CD4-positive, CD25-positive, alpha-beta regulatory T cell (primary cell): Measurements from ENCODE around the gene CD244. TPM values are rescaled to one million over a fixed set of nuclear protein-coding genes. Genes with fewer than 3 reads are reported as not detected.

Source experiments
- ATAC-seq, 2 donors: fragments of 150-1000 bp; cut with Tn5 transposase; one replicate each; pipeline ENCODE4 v1.10.0; 2021; ENCODE audit warnings: low read depth in 2 of 2, moderate number of reproducible peaks in 2 of 2, moderate library complexity in 1 of 2
- DNase-seq, 3 donors: peaks; one replicate each; pipeline versions ENCODE4 v3.0.0 to v3.0.0-alpha.2; 2012 to 2022; ENCODE audit warnings: mixed read lengths in 1 of 3
- H3K27ac ChIP-seq: one replicate; pipeline ENCODE4 v1.7.0; 2013; ENCODE audit warnings: mild to moderate bottlenecking, low read length; ENCODE audit not compliant: insufficient read depth, poor library complexity, severe bottlenecking
- H3K27me3 ChIP-seq: one replicate; pipeline ENCODE4 v1.7.0; 2013; ENCODE audit warnings: low read length; ENCODE audit not compliant: control insufficient read depth, insufficient read depth
- H3K36me3 ChIP-seq: one replicate; pipeline ENCODE4 v1.7.0; 2013; ENCODE audit warnings: mild to moderate bottlenecking, low read length, moderate library complexity; ENCODE audit not compliant: control insufficient read depth, insufficient read depth
- H3K4me1 ChIP-seq: 2 replicates; pipeline ENCODE4 v1.7.0; 2013; ENCODE audit warnings: mild to moderate bottlenecking, low read length; ENCODE audit not compliant: insufficient read depth, control insufficient read depth, poor library complexity, severe bottlenecking
- H3K4me3 ChIP-seq: one replicate; pipeline ENCODE4 v1.7.0; 2013; ENCODE audit warnings: low read depth, mild to moderate bottlenecking, low read length, moderate library complexity
- H3K9me3 ChIP-seq, 2 experiments: 1 replicate in 1 of 2; 2 replicates in 1 of 2; pipeline ENCODE4 v1.7.0; 2013; ENCODE audit warnings: low read length in 2 of 2, mild to moderate bottlenecking in 1 of 2, moderate library complexity in 1 of 2; ENCODE audit not compliant: control insufficient read depth in 2 of 2
- H3K27ac Mint-ChIP-seq, 3 donors: one replicate each; pipeline ENCODE4 v1.8.0; 2020 to 2022; ENCODE audit warnings: mild to moderate bottlenecking in 3 of 3, mixed read lengths in 3 of 3, moderate library complexity in 2 of 3
- H3K27me3 Mint-ChIP-seq: one replicate; pipeline ENCODE4 v1.8.0; 2022; ENCODE audit warnings: mild to moderate bottlenecking, mixed read lengths
- H3K36me3 Mint-ChIP-seq: one replicate; pipeline ENCODE4 v1.8.0; 2020; ENCODE audit warnings: mixed read lengths
- H3K4me1 Mint-ChIP-seq, 4 donors: one replicate each; pipeline ENCODE4 v1.8.0; 2020 to 2022; ENCODE audit warnings: mixed read lengths in 4 of 4, mild to moderate bottlenecking in 1 of 4
- H3K4me3 Mint-ChIP-seq, 4 donors: one replicate each; pipeline ENCODE4 v1.8.0; 2020 to 2022; ENCODE audit warnings: mild to moderate bottlenecking in 4 of 4, mixed read lengths in 4 of 4, moderate library complexity in 3 of 4
- H3K9me3 Mint-ChIP-seq, 7 donors: one replicate each; pipeline ENCODE4 v1.8.0; 2020 to 2022; ENCODE audit warnings: mixed read lengths in 7 of 7, mild to moderate bottlenecking in 3 of 7, moderate library complexity in 2 of 7
- polyA plus RNA-seq, 4 donors: library from polyadenylated mRNA; unstranded; fragments of 300-500 nt; fragmentation: Illumina TruSeq; gene quantifications; one replicate each; pipeline ENCODE4 v1.2.3, GENCODE V29; 2021
- total RNA-seq: library from RNA; stranded (reverse); gene quantifications from one replicate; pipeline ENCODE4 v1.2.3, GENCODE V29; 2022

The CD244 gene
- total and polyA plus RNA-seq, 5 donors from 2014 or later, result 0.26 to 0.63 (median 0.47) TPM

- no peak overlapping the region for H3K4me3 ChIP-seq
- DNase-seq, result peak; percentile 20 to 72 (median 61)
- Mint-ChIP-seq H3K4me3 (peak overlapping the region in 1 of 4 donors; percentile 54), H3K27ac (peak overlapping the region in 2 of 3 donors; percentile 76), H3K9me3 (no peaks in the 10 kb centered on the region), H3K27me3 (no peaks in the 10 kb centered on the region), H3K4me1 (peaks cover 10 to 70% (median 54%) of the 10 kb centered on the region in 4 donors), H3K36me3 (no peaks in the 10 kb centered on the region)
- H3K27me3 ChIP-seq, result no peaks in the 10 kb centered on the region
- no peaks in the 10 kb centered on the region for H3K36me3 ChIP-seq
- no peak overlapping the region for H3K27ac ChIP-seq
- ATAC-seq, result no peak
- no peaks in the 10 kb centered on the region for H3K9me3 ChIP-seq
- H3K4me1 ChIP-seq, result peaks cover 41% of the 10 kb centered on the region
These were observed 27.6 kb downstream of the CD244 start for GRCh38 chr1:160834945-160835565.

GRCh38 chr1:160830321-160831153, 32.1 kb downstream of the CD244 start:
- no peaks in the 10 kb centered on the region for H3K27me3 ChIP-seq
- H3K36me3 ChIP-seq, result peaks cover 23% of the 10 kb centered on the region
- Mint-ChIP-seq H3K36me3 (peaks cover 24% of the 10 kb centered on the region), H3K27ac (peak overlapping the region; percentile 65 to 91 (median 81)), H3K4me3 (no peak overlapping the region), H3K4me1 (peaks cover 11 to 33% (median 18%) of the 10 kb centered on the region in 4 donors), H3K27me3 (no peaks in the 10 kb centered on the region), H3K9me3 (no peaks in the 10 kb centered on the region)
- peaks cover 2% of the 10 kb centered on the region for H3K4me1 ChIP-seq
- ATAC-seq, result peak; percentile 74 to 85
- no peak overlapping the region for H3K27ac ChIP-seq
- H3K4me3 ChIP-seq, result no peak overlapping the region
- no peaks in the 10 kb centered on the region for H3K9me3 ChIP-seq
- peak; percentile 56 to 79 (median 70) for DNase-seq

- no peaks in the 10 kb centered on the region for H3K27me3 ChIP-seq
- ATAC-seq (no peak), DNase-seq (no peak)
- H3K4me1 ChIP-seq, result no peaks in the 10 kb centered on the region
- Mint-ChIP-seq H3K27me3 (no peaks in the 10 kb centered on the region), H3K4me3 (no peak overlapping the region), H3K4me1 (peaks cover 6 to 26% (median 12%) of the 10 kb centered on the region in 4 donors), H3K27ac (peak overlapping the region in 2 of 3 donors; percentile 31 to 81), H3K9me3 (no peaks in the 10 kb centered on the region), H3K36me3 (peaks cover 24% of the 10 kb centered on the region)
- peaks cover 26% of the 10 kb centered on the region for H3K36me3 ChIP-seq
- no peak overlapping the region for H3K27ac ChIP-seq
- no peak overlapping the region for H3K4me3 ChIP-seq
- H3K9me3 ChIP-seq, result no peaks in the 10 kb centered on the region
These were observed 32.9 kb downstream of the CD244 start for GRCh38 chr1:160829766-160830165.

- DNase-seq, result no peak
- Histone ChIP-seq H3K27me3 (no peaks in the 10 kb centered on the region), H3K4me1 (no peaks in the 10 kb centered on the region), H3K4me3 (no peak overlapping the region), H3K27ac (no peak overlapping the region), H3K9me3 (no peaks in the 10 kb centered on the region), H3K36me3 (peaks cover 47% of the 10 kb centered on the region)
- ATAC-seq, result no peak
- H3K4me1 Mint-ChIP-seq, result peaks cover 6 to 11% (median 8%) of the 10 kb centered on the region in 4 donors
- no peak overlapping the region for H3K4me3 Mint-ChIP-seq
- H3K27me3 Mint-ChIP-seq, result no peaks in the 10 kb centered on the region
- peaks cover 34% of the 10 kb centered on the region for H3K36me3 Mint-ChIP-seq
- H3K27ac Mint-ChIP-seq, result peak overlapping the region in 2 of 3 donors; percentile 64 to 87
- no peaks in the 10 kb centered on the region for H3K9me3 Mint-ChIP-seq
These were observed 35.3 kb downstream of the CD244 start for GRCh38 chr1:160827418-160827817.

- no peak for ATAC-seq
- Histone ChIP-seq H3K36me3 (peaks cover 55% of the 10 kb centered on the region), H3K27me3 (no peaks in the 10 kb centered on the region), H3K9me3 (no peaks in the 10 kb centered on the region), H3K27ac (no peak overlapping the region), H3K4me1 (no peaks in the 10 kb centered on the region), H3K4me3 (no peak overlapping the region)
- Mint-ChIP-seq H3K9me3 (no peaks in the 10 kb centered on the region), H3K27me3 (no peaks in the 10 kb centered on the region), H3K27ac (peak overlapping the region in 2 of 3 donors; percentile 64 to 87), H3K36me3 (peaks cover 43% of the 10 kb centered on the region), H3K4me1 (peaks cover 6 to 12% (median 9%) of the 10 kb centered on the region in 4 donors), H3K4me3 (no peak overlapping the region)
- DNase-seq, result no peak
These were observed 36.1 kb downstream of the CD244 start for GRCh38 chr1:160826546-160826945.

- Histone ChIP-seq H3K4me1 (no peaks in the 10 kb centered on the region), H3K4me3 (no peak overlapping the region), H3K27me3 (no peaks in the 10 kb centered on the region), H3K27ac (no peak overlapping the region), H3K9me3 (no peaks in the 10 kb centered on the region), H3K36me3 (peaks cover 73% of the 10 kb centered on the region)
- H3K4me1 Mint-ChIP-seq, result peaks cover 0 to 16% (median 2%) of the 10 kb centered on the region in 4 donors
- H3K27ac Mint-ChIP-seq, result peak overlapping the region; percentile 15 to 87 (median 78)
- H3K36me3 Mint-ChIP-seq, result peaks cover 59% of the 10 kb centered on the region
- ATAC-seq (no peak), DNase-seq (no peak)
- H3K27me3 Mint-ChIP-seq, result no peaks in the 10 kb centered on the region
- H3K9me3 Mint-ChIP-seq, result no peaks in the 10 kb centered on the region
- H3K4me3 Mint-ChIP-seq, result no peak overlapping the region
These were observed 39.4 kb downstream of the CD244 start for GRCh38 chr1:160823296-160823695.

- no peaks in the 10 kb centered on the region for H3K4me1 ChIP-seq
- no peak overlapping the region for H3K27ac ChIP-seq
- Mint-ChIP-seq H3K9me3 (no peaks in the 10 kb centered on the region), H3K4me1 (peaks cover 0 to 16% (median 3%) of the 10 kb centered on the region in 4 donors), H3K27ac (peak overlapping the region; percentile 14 to 96 (median 38)), H3K4me3 (no peak overlapping the region), H3K27me3 (no peaks in the 10 kb centered on the region), H3K36me3 (peaks cover 51% of the 10 kb centered on the region)
- H3K36me3 ChIP-seq, result peaks cover 72% of the 10 kb centered on the region
- no peaks in the 10 kb centered on the region for H3K9me3 ChIP-seq
- H3K27me3 ChIP-seq, result no peaks in the 10 kb centered on the region
- no peak overlapping the region for H3K4me3 ChIP-seq
- ATAC-seq (no peak), DNase-seq (no peak)
These were observed 41.1 kb downstream of the CD244 start for GRCh38 chr1:160821627-160822026.
